Hepatocyte (in vitro differentiated cells): ENCODE results near the gene XG.

ENCODE experiments used
- EZH2 ChIP-seq: fragments of 200-600 bp; sonication (generic); IDR thresholded peaks from 2 replicates; pipeline ENCODE4 v1.6.1; 2016; ENCODE audit warnings: antibody characterized with exemption, mild to moderate bottlenecking, borderline replicate concordance
- TF ChIP-seq, protein P1 (sequence below): fragments of 200-600 bp; sonication (generic); IDR thresholded peaks from 2 replicates; pipeline ENCODE4 v1.5.1; 2016; ENCODE audit warnings: antibody characterized with exemption, mild to moderate bottlenecking; ENCODE audit not compliant: poor library complexity

- TF ChIP-seq, protein P1, sequence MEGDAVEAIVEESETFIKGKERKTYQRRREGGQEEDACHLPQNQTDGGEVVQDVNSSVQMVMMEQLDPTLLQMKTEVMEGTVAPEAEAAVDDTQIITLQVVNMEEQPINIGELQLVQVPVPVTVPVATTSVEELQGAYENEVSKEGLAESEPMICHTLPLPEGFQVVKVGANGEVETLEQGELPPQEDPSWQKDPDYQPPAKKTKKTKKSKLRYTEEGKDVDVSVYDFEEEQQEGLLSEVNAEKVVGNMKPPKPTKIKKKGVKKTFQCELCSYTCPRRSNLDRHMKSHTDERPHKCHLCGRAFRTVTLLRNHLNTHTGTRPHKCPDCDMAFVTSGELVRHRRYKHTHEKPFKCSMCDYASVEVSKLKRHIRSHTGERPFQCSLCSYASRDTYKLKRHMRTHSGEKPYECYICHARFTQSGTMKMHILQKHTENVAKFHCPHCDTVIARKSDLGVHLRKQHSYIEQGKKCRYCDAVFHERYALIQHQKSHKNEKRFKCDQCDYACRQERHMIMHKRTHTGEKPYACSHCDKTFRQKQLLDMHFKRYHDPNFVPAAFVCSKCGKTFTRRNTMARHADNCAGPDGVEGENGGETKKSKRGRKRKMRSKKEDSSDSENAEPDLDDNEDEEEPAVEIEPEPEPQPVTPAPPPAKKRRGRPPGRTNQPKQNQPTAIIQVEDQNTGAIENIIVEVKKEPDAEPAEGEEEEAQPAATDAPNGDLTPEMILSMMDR, result no peak
- no peak for TF ChIP-seq EZH2
Observed at GRCh38 chrX:2863646-2864045, 111.8 kb downstream of the XG start.
